Heart right ventricle (tissue), 16 donors: Measurements from ENCODE around the gene RNF180. TPM values are rescaled to one million over a fixed set of nuclear protein-coding genes. Genes with fewer than 3 reads are reported as not detected.
A peak's percentile ranks its signal among the peaks of the same experiment; 100 is the strongest.
"Not testable (repeated sequence)": the region's sequence is repeated elsewhere in the genome, so short reads cannot be mapped to it uniquely, and the experiment has no call there.

Experiments used
- ATAC-seq, 8 donors: fragments of 200-7000 bp; cut with Tn5 transposase; one replicate each; pipeline ENCODE4 v1.9.1; 2020; ENCODE audit warnings: mild to moderate bottlenecking in 8 of 8, moderate library complexity in 8 of 8, moderate number of reproducible peaks in 1 of 8
- DNase-seq, 2 donors: peaks; one replicate each; pipeline ENCODE4 v3.0.0-alpha.2; 2020
- H3K27ac ChIP-seq, 10 donors: fragments of 200-600 bp; sonication (generic) in 2 of 10; one replicate each; pipeline versions ENCODE4 v1.5.0 to v1.8.0; 2020 to 2022; ENCODE audit warnings: mild to moderate bottlenecking in 3 of 10
- H3K27me3 ChIP-seq, 7 donors: fragments of 200-600 bp; one replicate each; pipeline ENCODE4 v1.8.0; 2021 to 2022; ENCODE audit warnings: mild to moderate bottlenecking in 2 of 7
- H3K36me3 ChIP-seq, 9 donors: fragments of 200-600 bp; sonication (generic) in 1 of 9; one replicate each; pipeline versions ENCODE4 v1.5.0 to v1.8.0; 2020 to 2022; ENCODE audit warnings: mild to moderate bottlenecking in 2 of 9
- H3K4me1 ChIP-seq, 9 donors: fragments of 200-600 bp; sonication (generic) in 1 of 9; one replicate each; pipeline versions ENCODE4 v1.5.0 to v1.8.0; 2020 to 2022; ENCODE audit warnings: mild to moderate bottlenecking in 4 of 9
- H3K4me3 ChIP-seq, 10 donors: fragments of 200-600 bp; sonication (generic) in 2 of 10; one replicate each; pipeline versions ENCODE4 v1.5.0 to v1.8.0; 2020 to 2022; ENCODE audit warnings: mild to moderate bottlenecking in 7 of 10, moderate library complexity in 2 of 10
- H3K9me3 ChIP-seq, 11 donors: fragments of 200-600 bp in 10 of 11; sonication (generic) in 2 of 11; one replicate each; pipeline versions ENCODE4 v1.5.0 to v1.8.0; 2013 to 2022; ENCODE audit warnings: mild to moderate bottlenecking in 2 of 11, control low read depth in 1 of 11, moderate library complexity in 1 of 11
- WGBS, 2 donors: extraction: QIAGEN DNeasy Blood & Tissue Kit; methylation state at CpG; one replicate each; pipeline ENCODE4 v1.1.7; 2013; ENCODE audit warnings: inconsistent platforms in 1 of 2; 5-methylcytosine and 5-hydroxymethylcytosine counted together
- intact Hi-C, 10 donors: fragments of 100-400 bp; cut with DNase I; formaldehyde crosslinking; loops; one replicate each; pipeline versions ENCODE4 v1.11.1 to v1.14.2; 2022
- polyA plus RNA-seq, 2 donors: library from polyadenylated mRNA; stranded (reverse); fragments of 200-250 nt; gene quantifications; one replicate each; pipeline ENCODE4 v1.2.3, GENCODE V29; 2013
- total RNA-seq, 10 donors: library from RNA; stranded (reverse); fragmentation: NEBNext Ultra II Directional in 3 of 10; extraction: Animal tissue kit (Norgen Biotek cat#: 25700) in 3 of 10; gene quantifications; one replicate each; pipeline versions ENCODE4 v1.2.1 to v1.2.4, GENCODE V29; 2021 to 2023
- TF ChIP-seq, protein P1 (sequence below), 9 donors: fragments of 200-600 bp; sonication (generic) in 2 of 9; IDR thresholded peaks; one replicate each; pipeline versions ENCODE4 v1.5.0 to v1.8.0; 2021 to 2022; ENCODE audit warnings: antibody characterized with exemption in 9 of 9, mild to moderate bottlenecking in 5 of 9, moderate library complexity in 1 of 9
- donor health status: Arrhythmogenic right ventricular cardiomyopathy.
- donor health status: ischemic (EF 13 %, LVEDD 7.1; RV severe dilation, severe dysfunction).
- donor health status: healthy with polysubstance abuse.
- donor health status: DM: no; HTN: yes; CAD: no.
- donor health status: DM: no; HTN: no; CAD: no.
- donor health status: ischemic (EF 25% LVEDD 6.9; RV normal size, moderate dysfunction).
- donor health status: ischemic (EF 25% LVEDD 5.7; RV mildly dilated, moderate dysfunction).
- donor health status: healthy.
- donor health status: DM: yes; HTN: yes; CAD: no.
- donor health status: Ischemic cardiomyopathy.
- donor health status: ischemic (EF 35%, LVEDD 5.7; RV mildly dilated, moderate dysfunction).
- donor health status: nonischemic (EF 11% LVEDD 7.7; RV severe dilation, severe dysfunction).
- donor health status: DM: yes; HTN: yes; CAD: no.
- donor health status: PGD.
- donor health status: ischemic (EF 29% LVEDD 5.4; RV normal size, mild dysfunction).
- donor health status: nonischemic (EF 23%, LVEDD 6.1; RV moderate dilation, normal function).

RNF180 gene
- total and polyA plus RNA-seq, 12 donors: 1.0 to 20.6 (median 13.7) TPM

DNA sequence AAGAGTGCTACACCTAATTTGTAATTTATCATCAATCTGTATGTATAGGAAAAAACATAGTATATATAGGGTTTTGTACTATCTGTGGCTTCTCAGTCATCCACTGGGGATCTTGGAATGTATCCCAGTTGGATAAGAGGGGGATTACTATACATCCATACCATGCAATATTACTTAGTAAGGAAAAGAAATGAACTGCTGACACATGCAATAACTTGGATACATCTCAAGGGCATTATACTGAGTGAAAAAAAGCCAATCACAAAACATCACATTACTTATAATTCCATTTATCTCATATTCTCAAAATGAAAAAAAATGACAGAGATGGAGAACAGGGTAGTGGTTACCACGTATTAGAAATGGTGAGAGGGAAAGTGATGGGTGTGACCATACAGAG lies 231.9 kb downstream of the RNF180 start:
- Histone ChIP-seq H3K4me1 (no peaks in the 10 kb centered on the region), H3K36me3 (no peaks in the 10 kb centered on the region), H3K4me3 (no peak overlapping the region), H3K27me3 (no peaks in the 10 kb centered on the region), H3K9me3 (peaks cover 0 to 29% (median 6%) of the 10 kb centered on the region in 11 donors), H3K27ac (no peak overlapping the region)
- intact Hi-C loops: no loop called here
- TF ChIP-seq, protein P1, sequence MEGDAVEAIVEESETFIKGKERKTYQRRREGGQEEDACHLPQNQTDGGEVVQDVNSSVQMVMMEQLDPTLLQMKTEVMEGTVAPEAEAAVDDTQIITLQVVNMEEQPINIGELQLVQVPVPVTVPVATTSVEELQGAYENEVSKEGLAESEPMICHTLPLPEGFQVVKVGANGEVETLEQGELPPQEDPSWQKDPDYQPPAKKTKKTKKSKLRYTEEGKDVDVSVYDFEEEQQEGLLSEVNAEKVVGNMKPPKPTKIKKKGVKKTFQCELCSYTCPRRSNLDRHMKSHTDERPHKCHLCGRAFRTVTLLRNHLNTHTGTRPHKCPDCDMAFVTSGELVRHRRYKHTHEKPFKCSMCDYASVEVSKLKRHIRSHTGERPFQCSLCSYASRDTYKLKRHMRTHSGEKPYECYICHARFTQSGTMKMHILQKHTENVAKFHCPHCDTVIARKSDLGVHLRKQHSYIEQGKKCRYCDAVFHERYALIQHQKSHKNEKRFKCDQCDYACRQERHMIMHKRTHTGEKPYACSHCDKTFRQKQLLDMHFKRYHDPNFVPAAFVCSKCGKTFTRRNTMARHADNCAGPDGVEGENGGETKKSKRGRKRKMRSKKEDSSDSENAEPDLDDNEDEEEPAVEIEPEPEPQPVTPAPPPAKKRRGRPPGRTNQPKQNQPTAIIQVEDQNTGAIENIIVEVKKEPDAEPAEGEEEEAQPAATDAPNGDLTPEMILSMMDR (IDR thresholded peaks at IDR 0.05): no peak
- 85 to 93% methylated on average over 1 of the region's 1 CpG for WGBS, 2 donors
- no peak for ATAC-seq
- DNase-seq: no peak

DNA sequence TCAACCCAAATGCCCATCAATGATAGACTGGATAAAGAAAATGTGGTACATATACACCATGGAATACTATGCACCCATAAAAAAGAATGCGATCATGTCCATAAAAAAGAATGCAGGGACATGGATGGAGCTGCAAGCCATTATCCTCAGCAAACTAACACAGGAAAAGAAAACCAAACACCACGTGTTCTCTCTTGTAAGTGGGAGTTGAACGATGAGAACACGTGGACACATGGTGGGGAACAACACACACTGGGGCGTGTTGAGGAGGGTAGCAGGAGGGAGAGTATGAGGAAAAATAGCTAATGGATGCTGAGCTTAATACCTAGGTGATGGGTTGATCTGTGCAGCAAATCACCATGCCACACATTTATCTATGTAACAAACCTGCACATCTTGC lies 233.1 kb downstream of the RNF180 start:
- ATAC-seq, H3K4me1 ChIP-seq, H3K27me3 ChIP-seq, intact Hi-C loops, DNase-seq, H3K36me3 ChIP-seq, H3K27ac ChIP-seq, H3K4me3 ChIP-seq: not testable (repeated sequence)
- peaks cover 0 to 24% (median 6%) of the 10 kb centered on the region in 11 donors for H3K9me3 ChIP-seq
- WGBS, 2 donors: 90 to 91% methylated on average over 5 of the region's 5 CpGs

DNA sequence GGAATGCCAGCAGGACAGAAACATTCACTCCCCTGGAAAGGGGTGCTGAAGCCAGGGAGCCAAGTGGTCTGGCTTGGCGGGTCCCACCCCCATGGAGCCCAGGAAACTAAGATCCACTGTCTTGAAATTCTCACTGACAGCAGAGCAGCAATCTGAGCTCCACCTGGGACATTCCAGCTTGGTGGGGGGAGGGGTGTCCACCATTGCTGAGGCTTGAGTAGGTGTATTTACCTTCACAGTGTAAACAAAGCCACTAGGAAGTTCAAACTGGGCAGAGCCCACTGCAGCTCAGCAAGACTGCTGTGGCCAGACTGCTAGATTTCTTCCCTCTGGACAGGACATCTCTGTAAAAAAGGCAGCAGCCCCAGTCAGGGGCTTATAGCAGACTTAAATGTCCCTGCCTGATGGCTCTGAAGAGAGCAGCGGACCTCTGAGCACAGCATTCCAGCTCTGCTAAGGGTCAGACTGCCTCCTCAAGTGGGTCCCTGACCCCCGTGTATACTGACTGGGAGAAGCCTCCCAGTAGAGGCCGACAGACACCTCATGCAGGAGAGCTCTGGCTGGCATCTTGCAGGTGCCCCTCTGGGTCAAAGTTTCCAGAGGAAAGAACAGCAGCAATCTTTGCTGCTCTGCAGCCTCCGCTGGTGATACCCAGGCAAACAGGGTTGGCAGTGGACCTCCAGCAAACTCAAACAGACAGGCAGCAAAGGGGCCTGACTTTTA lies 241.6 kb downstream of the RNF180 start:
- H3K4me1 ChIP-seq, ATAC-seq, DNase-seq, H3K27me3 ChIP-seq, H3K4me3 ChIP-seq, H3K36me3 ChIP-seq, H3K27ac ChIP-seq, intact Hi-C loops: not testable (repeated sequence)
- 60 to 61% methylated on average over 5 of the region's 5 CpGs for WGBS, 2 donors
- peaks cover 0 to 46% (median 0%) of the 10 kb centered on the region in 11 donors for H3K9me3 ChIP-seq

GRCh38 chr5:64417390-64417789 lies 251.7 kb downstream of the RNF180 start:
- H3K4me3 ChIP-seq: no peak overlapping the region
- ATAC-seq (peak in 1 of 8 donors; percentile 33), DNase-seq (no peak)
- H3K4me1 ChIP-seq: no peaks in the 10 kb centered on the region
- TF ChIP-seq, protein P1 (IDR thresholded peaks at IDR 0.05): no peak
- H3K27me3 ChIP-seq: no peaks in the 10 kb centered on the region
- intact Hi-C loops: no loop called here
- H3K9me3 ChIP-seq: peaks cover 0 to 13% (median 0%) of the 10 kb centered on the region in 11 donors
- WGBS, 2 donors: 48 to 58% methylated on average over 4 of the region's 4 CpGs
- H3K36me3 ChIP-seq: no peaks in the 10 kb centered on the region
- no peak overlapping the region for H3K27ac ChIP-seq

DNA sequence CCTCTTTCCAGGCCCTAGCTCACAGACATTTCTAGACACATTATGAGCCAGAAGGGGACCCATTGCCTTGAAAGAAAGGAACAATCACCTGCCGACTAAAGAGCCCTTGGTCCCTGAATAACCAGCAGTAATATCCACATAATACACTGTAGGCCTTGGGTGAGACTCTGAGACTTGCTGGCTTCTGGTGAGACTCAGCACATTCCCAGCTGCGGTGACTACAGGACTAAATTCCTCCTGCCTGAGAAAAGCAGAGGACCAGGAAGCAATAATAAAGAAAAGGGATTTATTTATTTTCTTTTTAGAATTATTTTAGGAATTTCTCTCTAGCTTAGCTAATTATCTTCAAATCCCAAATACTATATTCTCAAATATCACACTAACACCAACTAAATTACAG lies 252.4 kb downstream of the RNF180 start:
- Histone ChIP-seq H3K4me3 (no peak overlapping the region), H3K36me3 (no peaks in the 10 kb centered on the region), H3K9me3 (peaks cover 0 to 13% (median 0%) of the 10 kb centered on the region in 11 donors), H3K27ac (no peak overlapping the region), H3K27me3 (no peaks in the 10 kb centered on the region), H3K4me1 (no peaks in the 10 kb centered on the region)
- WGBS, 2 donors: 85 to 86% methylated on average over 2 of the region's 2 CpGs
- no peak for ATAC-seq
- TF ChIP-seq, protein P1 (IDR thresholded peaks at IDR 0.05): no peak
- DNase-seq: no peak
- intact Hi-C loops: no loop called here

Other genes with a start within 250 kb of the RNF180 start
- gene HTR1A, start 203.4 kb upstream of the RNF180 start, total RNA-seq: not detected
- not detected for gene HTR1A, start 203.4 kb upstream of the RNF180 start, polyA plus RNA-seq